ENCODE results near the gene UBL7. TPM values are rescaled to one million over a fixed set of nuclear protein-coding genes. Genes with fewer than 3 reads are reported as not detected.

UBL7 gene
- total and polyA plus RNA-seq, 2 donors (not counting 1 experiment from before 2014, with no cell fraction given) = 44.4 to 73.9 TPM

DNA sequence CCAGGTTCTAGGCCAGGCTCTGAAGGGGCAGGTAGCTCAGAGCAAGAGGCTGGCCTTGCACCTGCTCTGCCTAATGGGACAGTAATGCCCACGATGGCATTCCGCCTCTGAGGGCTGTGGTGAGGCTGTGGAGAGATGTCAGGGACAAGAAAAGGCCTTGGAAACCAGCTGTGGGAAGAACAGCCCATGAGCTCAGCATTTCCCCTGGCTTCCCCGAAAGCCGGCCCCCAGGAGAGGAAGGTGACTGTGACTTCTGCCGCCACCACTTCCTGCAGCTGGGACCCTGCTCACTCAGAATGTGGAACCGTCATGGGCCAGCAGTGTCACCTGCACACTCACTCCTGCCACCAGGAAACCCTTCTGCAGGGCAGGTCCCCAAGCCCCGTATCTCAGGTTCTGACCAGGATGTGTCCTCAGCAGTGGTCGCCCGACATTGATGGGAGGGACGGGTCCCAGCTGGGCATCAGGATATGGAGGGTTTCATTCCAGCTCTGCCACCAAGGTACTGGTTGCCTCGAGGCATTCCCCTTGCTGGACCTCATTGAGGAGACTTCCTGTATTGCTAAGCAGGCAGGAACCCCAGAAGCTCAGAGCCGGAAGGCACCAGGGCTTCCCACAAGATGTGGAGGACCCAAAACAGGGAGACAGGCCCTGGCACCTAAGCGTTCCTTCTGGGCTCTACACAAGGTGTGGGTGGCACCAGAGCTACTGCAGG, 57.9 kb downstream of the UBL7 start:
- POLR2A ChIA-PET = interaction anchor here (0.9 to 8.4 kb wide), 12 partner anchors 9 to 385 kb away, joined by 3 to 64 read pairs (median 5); partner anchors contain the start of genes SEMA7A and UBL7
- ATAC-seq (ENCODE audit: low read depth) = peak; percentile 76
- intact Hi-C loops (cut with micrococcal nuclease) = loop anchor here (1.0 kb wide), 3 partner anchors 18 to 30 kb away; partner anchors contain the start of gene SEMA7A
- WGBS (ENCODE audit: insufficient coverage) = under 1% methylated on average over 13 of the region's 13 CpGs
- peaks cover 10% of the 10 kb centered on the region for H3K79me2 ChIP-seq (ENCODE audit: control insufficient read depth, insufficient read depth, low read length)
- no peaks in the 10 kb centered on the region for H3K9me3 Mint-ChIP-seq (ENCODE audit: insufficient read depth)
- peak; percentile 90 for DNase-seq
- H2AFZ ChIP-seq (ENCODE audit: insufficient read depth, low read depth, low read length, poor library complexity, severe bottlenecking) = no peak overlapping the region
- peak overlapping the region; percentile 49 for H3K9ac ChIP-seq (ENCODE audit: low read length)
- H3K4me3 ChIP-seq (ENCODE audit: control extremely low read depth in 1 of 5, extremely low read depth in 1 of 5, insufficient read depth in 1 of 5, low read depth in 2 of 5, low read length in 4 of 5) = peak overlapping the region in 4 of 5 experiments; percentile 16 to 45 (median 37)
- peaks cover 79 to 94% of the 10 kb centered on the region in 2 donors for H3K4me1 ChIP-seq (ENCODE audit: control insufficient read depth in 2 of 2, insufficient read depth in 2 of 2, low read length in 2 of 2)
- no peaks in the 10 kb centered on the region for H3K27me3 Mint-ChIP-seq
- no peaks in the 10 kb centered on the region for H3K27me3 ChIP-seq (replicated peaks in 1 of 4; ENCODE audit: control extremely low read depth in 1 of 4, control insufficient read depth in 3 of 4, insufficient read depth in 4 of 4, low read length in 3 of 4)
- CTCF ChIA-PET = interaction anchor here (0.6 to 9.5 kb wide), 16 partner anchors 9 to 507 kb away, joined by 3 to 153 read pairs (median 4); no protein-coding TSS in a partner anchor
- H3K36me3 ChIP-seq (replicated peaks in 1 of 2; ENCODE audit: control extremely low read depth in 1 of 2, control insufficient read depth in 1 of 2, extremely low read depth in 1 of 2, insufficient read depth in 2 of 2, low read length in 1 of 2) = no peaks in the 10 kb centered on the region
- H3K4me1 Mint-ChIP-seq = peaks cover 91% of the 10 kb centered on the region
- H3K4me2 ChIP-seq (replicated peaks; ENCODE audit: low read depth, low read length, poor library complexity, severe bottlenecking) = peak overlapping the region; percentile 80
- H3K9me3 ChIP-seq (ENCODE audit: control extremely low read depth in 1 of 3, control insufficient read depth in 2 of 3, insufficient read depth in 1 of 3, low read length in 2 of 3) = peaks cover 0 to 4% (median 0%) of the 10 kb centered on the region in 3 donors
- no peak for TF ChIP-seq EZH2 (IDR thresholded peaks at IDR 0.05; ENCODE audit: borderline replicate concordance, insufficient read depth, low read depth, low read length, poor library complexity, severe bottlenecking)
- TF ChIP-seq, protein P1, sequence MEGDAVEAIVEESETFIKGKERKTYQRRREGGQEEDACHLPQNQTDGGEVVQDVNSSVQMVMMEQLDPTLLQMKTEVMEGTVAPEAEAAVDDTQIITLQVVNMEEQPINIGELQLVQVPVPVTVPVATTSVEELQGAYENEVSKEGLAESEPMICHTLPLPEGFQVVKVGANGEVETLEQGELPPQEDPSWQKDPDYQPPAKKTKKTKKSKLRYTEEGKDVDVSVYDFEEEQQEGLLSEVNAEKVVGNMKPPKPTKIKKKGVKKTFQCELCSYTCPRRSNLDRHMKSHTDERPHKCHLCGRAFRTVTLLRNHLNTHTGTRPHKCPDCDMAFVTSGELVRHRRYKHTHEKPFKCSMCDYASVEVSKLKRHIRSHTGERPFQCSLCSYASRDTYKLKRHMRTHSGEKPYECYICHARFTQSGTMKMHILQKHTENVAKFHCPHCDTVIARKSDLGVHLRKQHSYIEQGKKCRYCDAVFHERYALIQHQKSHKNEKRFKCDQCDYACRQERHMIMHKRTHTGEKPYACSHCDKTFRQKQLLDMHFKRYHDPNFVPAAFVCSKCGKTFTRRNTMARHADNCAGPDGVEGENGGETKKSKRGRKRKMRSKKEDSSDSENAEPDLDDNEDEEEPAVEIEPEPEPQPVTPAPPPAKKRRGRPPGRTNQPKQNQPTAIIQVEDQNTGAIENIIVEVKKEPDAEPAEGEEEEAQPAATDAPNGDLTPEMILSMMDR (IDR thresholded peaks at IDR 0.05) = no peak
- peak overlapping the region; percentile 76 for H3K27ac ChIP-seq (ENCODE audit: low read length in 2 of 2)
- H3K27ac Mint-ChIP-seq = peak overlapping the region; percentile 57
- no peaks in the 10 kb centered on the region for H4K20me1 ChIP-seq (ENCODE audit: control insufficient read depth, insufficient read depth, low read length, poor library complexity, severe bottlenecking)
- peak overlapping the region; percentile 49 for H3K4me3 Mint-ChIP-seq

All from B cell (primary cell).